GM23248 (cell line): ENCODE data around the gene ESPNL.

Source experiments
- EZH2 ChIP-seq: fragments of 200-600 bp; sonication (generic); IDR thresholded peaks from 2 replicates; pipeline ENCODE4 v1.6.1; 2018; ENCODE audit warnings: antibody characterized with exemption, mild to moderate bottlenecking; ENCODE audit not compliant: insufficient read depth, poor library complexity, severe bottlenecking
- EZH2phosphoT487 ChIP-seq: fragments of 200-600 bp; sonication (generic); IDR thresholded peaks from 2 replicates; pipeline ENCODE4 v1.6.1; 2018; ENCODE audit warnings: antibody characterized with exemption, moderate library complexity, mild to moderate bottlenecking, low read depth; ENCODE audit not compliant: insufficient read depth

GRCh38 chr2:238149841-238150572, 49.9 kb downstream of the ESPNL start:
- TF ChIP-seq EZH2 (no peak), EZH2phosphoT487 (no peak)
